NCI-H1092 treated with DMSO at 0.1 percent for 48 hours (cell line): ENCODE data around the gene DLL4.

Source experiments
- DNase-seq: peaks from one replicate; lab custom pipeline; 2025; lab: John Stamatoyannopoulos, UW

The DLL4 gene

GRCh38 chr15:40928821-40929659 lies at the start of gene DLL4:
Gene DLL4, plus strand, starts transcription at chr15:40929340. Its CDS starts 329 bp downstream, at chr15:40929669.
- DNase-seq: peak; percentile 88

GRCh38 chr15:40879609-40880008 lies 49.5 kb upstream of the DLL4 start:
- DNase-seq: no peak

- DNase-seq: no peak
Observed at GRCh38 chr15:40881351-40881750, 47.8 kb upstream of the DLL4 start.

GRCh38 chr15:40886586-40886985 lies 42.6 kb upstream of the DLL4 start:
- DNase-seq: no peak

GRCh38 chr15:40889112-40889511 lies 40.0 kb upstream of the DLL4 start:
- no peak for DNase-seq

- DNase-seq: no peak
Observed at GRCh38 chr15:40891138-40891537, 38.0 kb upstream of the DLL4 start.

GRCh38 chr15:40891810-40892446 lies 37.2 kb upstream of the DLL4 start:
- DNase-seq: peak; percentile 34

GRCh38 chr15:40892447-40893012 lies 36.6 kb upstream of the DLL4 start:
- DNase-seq: no peak

- no peak for DNase-seq
Observed at GRCh38 chr15:40893019-40893670, 36.0 kb upstream of the DLL4 start.

GRCh38 chr15:40893733-40894680 lies 35.1 kb upstream of the DLL4 start, which contains the start of gene VPS18:
Gene VPS18, plus strand, starts transcription at chr15:40894450. Its CDS starts 319 bp downstream, at chr15:40894769.
- peak; percentile 90 for DNase-seq

- peak; percentile 44 for DNase-seq
Observed at GRCh38 chr15:40894681-40895448, 34.3 kb upstream of the DLL4 start.

- no peak for DNase-seq
Observed at GRCh38 chr15:40899536-40900207, 29.5 kb upstream of the DLL4 start.

GRCh38 chr15:40900256-40901052 lies 28.7 kb upstream of the DLL4 start:
- DNase-seq: no peak

- DNase-seq: no peak
Observed at GRCh38 chr15:40901053-40901443, 28.1 kb upstream of the DLL4 start.

- DNase-seq: no peak
Observed at GRCh38 chr15:40902605-40903561, 26.3 kb upstream of the DLL4 start.

GRCh38 chr15:40904552-40905201 lies 24.5 kb upstream of the DLL4 start:
- DNase-seq: no peak
